A549 (cell line): Measurements from ENCODE around the gene TMEM190. TPM values are rescaled to one million over a fixed set of nuclear protein-coding genes. Genes with fewer than 3 reads are reported as not detected.

Source experiments
- ATAC-seq, 2 experiments: fragments of 200-7000 bp in 1 of 2; fragments of >200 bp in 1 of 2; cut with Nextera tagmentation in 1 of 2; cut with Tn5 transposase in 1 of 2; 3 replicates each; pipeline versions ENCODE4 v1.8.0 to v1.9.1; 2018 to 2020; ENCODE audit warnings: mild to moderate bottlenecking in 1 of 2, moderate library complexity in 1 of 2
- CTCF ChIA-PET: fragments of 300-600 bp; sonication (Branson Sonifier 250); formaldehyde crosslinking; extraction: SDS; loops from one replicate; lab custom pipeline; 2021; ENCODE audit warnings: antibody characterized with exemption, inconsistent platforms; lab: Yijun Ruan, JAX
- POLR2A ChIA-PET: fragments of 350-600 bp; formaldehyde crosslinking; extraction: SDS; loops from one replicate; lab custom pipeline; 2021; ENCODE audit warnings: antibody characterized with exemption, inconsistent platforms; lab: Yijun Ruan, JAX
- DNase-seq, 2 experiments: peaks; one replicate each; pipeline versions ENCODE4 v3.0.0 to v3.0.0-alpha.2; 2011 to 2016; ENCODE audit warnings: low read depth in 1 of 2, low spot score in 1 of 2
- FAIRE-seq: peaks from 2 replicates; lab custom pipeline; 2011; peaks lifted over from hg19 to GRCh38; lab: Jason Lieb, UNC
- H3K27ac ChIP-seq, 2 experiments: fragments of >200 bp; sonication (Bioruptor Twin); formaldehyde crosslinking; 3 replicates each; pipeline ENCODE4 v1.5.1; 2016 to 2017
- H3K4me1 ChIP-seq: fragments of >200 bp; sonication (Bioruptor Twin); formaldehyde crosslinking; 3 replicates; pipeline ENCODE4 v1.6.1; 2016
- H3K4me2 ChIP-seq: fragments of >200 bp; sonication (Bioruptor Twin); formaldehyde crosslinking; 3 replicates; pipeline ENCODE4 v1.6.1; 2016
- H3K4me3 ChIP-seq: fragments of >200 bp; sonication (Bioruptor Twin); formaldehyde crosslinking; 3 replicates; pipeline ENCODE4 v1.5.1; 2016
- H3K9me3 ChIP-seq: fragments of >200 bp; sonication (Bioruptor Twin); formaldehyde crosslinking; 3 replicates; pipeline ENCODE4 v1.6.1; 2016
- BHLHE40 ChIP-seq: IDR thresholded peaks from 2 replicates; pipeline ENCODE4 v1.6.1; 2012; ENCODE audit warnings: low read depth, low read length, inconsistent platforms
- CBX2 ChIP-seq: fragments of 200-600 bp; sonication (generic); IDR thresholded peaks from 2 replicates; pipeline ENCODE4 v1.6.1; 2016; ENCODE audit warnings: low read depth, mild to moderate bottlenecking, borderline replicate concordance
- CHD2 ChIP-seq: fragments of 150-350 bp; IDR thresholded peaks from 2 replicates; pipeline ENCODE4 v1.6.1; 2014; ENCODE audit warnings: low read length; ENCODE audit not compliant: partially characterized antibody
- EHF ChIP-seq: fragments of 250-450 bp; sonication (Bioruptor Pico); IDR thresholded peaks from 2 replicates; pipeline ENCODE4 v1.5.0; 2020; ENCODE audit warnings: mild to moderate bottlenecking
- EP300 ChIP-seq, 2 experiments: fragments of >200 bp; sonication (Bioruptor Twin); formaldehyde crosslinking; IDR thresholded peaks; 2 replicates in 1 of 2; 3 replicates in 1 of 2; pipeline ENCODE4 v1.6.1; 2016 to 2017
- HES2 ChIP-seq: fragments of >200 bp; sonication (Bioruptor Twin); formaldehyde crosslinking; IDR thresholded peaks from 2 replicates; pipeline ENCODE4 v1.6.1; 2016
- HEYL ChIP-seq: fragments of 250-450 bp; sonication (Bioruptor Pico); IDR thresholded peaks from 2 replicates; pipeline ENCODE4 v1.8.0; 2021; ENCODE audit warnings: mild to moderate bottlenecking, moderate library complexity
- JUN ChIP-seq, 2 experiments: fragments of >200 bp; sonication (Bioruptor Twin); formaldehyde crosslinking; IDR thresholded peaks; 2 replicates in 1 of 2; 3 replicates in 1 of 2; pipeline ENCODE4 v1.6.1; 2016 to 2017
- MAFK ChIP-seq: fragments of 450-650 bp; IDR thresholded peaks from 2 replicates; pipeline ENCODE4 v1.6.1; 2014; ENCODE audit not compliant: partially characterized antibody
- MAX ChIP-seq: IDR thresholded peaks from 2 replicates; pipeline ENCODE4 v1.6.1; 2012
- MAZ ChIP-seq: fragments of 150-350 bp; IDR thresholded peaks from 2 replicates; pipeline ENCODE4 v1.6.1; 2014; ENCODE audit warnings: antibody characterized with exemption, low read depth, low read length, borderline replicate concordance
- NFE2L2 ChIP-seq: fragments of 150-350 bp; conservative IDR thresholded peaks from 2 replicates; pipeline ENCODE4 v1.6.1; 2014; ENCODE audit warnings: low read length
- RCOR1 ChIP-seq: fragments of 150-350 bp; IDR thresholded peaks from 2 replicates; pipeline ENCODE4 v1.6.1; 2014; ENCODE audit warnings: antibody characterized with exemption, low read length, low read depth
- ZFP36 ChIP-seq: fragments of 450-650 bp; IDR thresholded peaks from 2 replicates; pipeline ENCODE4 v1.6.1; 2014; ENCODE audit warnings: borderline replicate concordance; ENCODE audit not compliant: partially characterized antibody
- ZSCAN20 ChIP-seq: fragments of 250-450 bp; sonication (Bioruptor Pico); IDR thresholded peaks from 2 replicates; pipeline ENCODE4 v1.8.0; 2022; ENCODE audit warnings: mild to moderate bottlenecking, moderate library complexity
- WGBS: methylation state at CpG from one replicate; pipeline ENCODE4 v1.1.6; 2017; ENCODE audit errors: missing lambda C conversion rate; 5-methylcytosine and 5-hydroxymethylcytosine counted together
- polyA plus RNA-seq, 4 experiments: library from polyadenylated mRNA; depleted of rRNA in 3 of 4; stranded (reverse); fragments of >200 nt; fragmentation: RNase III in 1 of 4; extraction: RNeasy Plus Mini Kit Qiagen cat#74134 plus additional on column Dnase treatment in 1 of 4; gene quantifications; 2 replicates in 3 of 4; 3 replicates in 1 of 4; pipeline ENCODE4 v1.2.3, GENCODE V29; 2011 to 2017
- TF ChIP-seq, protein P1 (sequence below): fragments of >200 bp; sonication (Bioruptor Twin); formaldehyde crosslinking; IDR thresholded peaks from 3 replicates; pipeline ENCODE4 v1.6.1; 2016
- TF ChIP-seq, protein P2 (sequence below): fragments of 150-350 bp; IDR thresholded peaks from 2 replicates; pipeline ENCODE4 v1.6.1; 2014; ENCODE audit warnings: low read depth, mild to moderate bottlenecking, low read length

TMEM190 gene
- polyA plus RNA-seq, 2 of the 4 experiments (the other 2 are of a cell fraction): 0.58 to 1.7 TPM

- Histone ChIP-seq H3K4me1 (peaks cover 12% of the 10 kb centered on the region), H3K9me3 (no peaks in the 10 kb centered on the region), H3K4me3 (no peak overlapping the region), H3K4me2 (peak overlapping the region; percentile 82), H3K27ac (no peak overlapping the region)
- POLR2A ChIA-PET: interaction anchor here (1.0 to 2.0 kb wide), 2 partner anchors 13 to 55 kb away, joined by 3 to 10 read pairs; partner anchors contain the start of genes KMT5C and UBE2S
- DNase-seq: no peak
- CTCF ChIA-PET: interaction anchor here (0.5 to 3.2 kb wide), 8 partner anchors 8 to 282 kb away, joined by 3 to 18 read pairs (median 4); partner anchors contain the start of genes KMT5C, TMEM150B and TMEM238
- no peak for TF ChIP-seq HES2
- no peak for TF ChIP-seq CBX2
- TF ChIP-seq RCOR1: no peak
- TF ChIP-seq ZFP36: no peak
- no peak for TF ChIP-seq MAX
- TF ChIP-seq NFE2L2: no peak
- TF ChIP-seq HEYL (CRISPR knock-in tag): no peak
- no peak for TF ChIP-seq EHF (CRISPR knock-in tag)
- TF ChIP-seq, protein P1, sequence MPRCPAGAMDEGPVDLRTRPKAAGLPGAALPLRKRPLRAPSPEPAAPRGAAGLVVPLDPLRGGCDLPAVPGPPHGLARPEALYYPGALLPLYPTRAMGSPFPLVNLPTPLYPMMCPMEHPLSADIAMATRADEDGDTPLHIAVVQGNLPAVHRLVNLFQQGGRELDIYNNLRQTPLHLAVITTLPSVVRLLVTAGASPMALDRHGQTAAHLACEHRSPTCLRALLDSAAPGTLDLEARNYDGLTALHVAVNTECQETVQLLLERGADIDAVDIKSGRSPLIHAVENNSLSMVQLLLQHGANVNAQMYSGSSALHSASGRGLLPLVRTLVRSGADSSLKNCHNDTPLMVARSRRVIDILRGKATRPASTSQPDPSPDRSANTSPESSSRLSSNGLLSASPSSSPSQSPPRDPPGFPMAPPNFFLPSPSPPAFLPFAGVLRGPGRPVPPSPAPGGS: no peak
- TF ChIP-seq MAFK: no peak
- no peak for TF ChIP-seq CHD2
- TF ChIP-seq, protein P2, sequence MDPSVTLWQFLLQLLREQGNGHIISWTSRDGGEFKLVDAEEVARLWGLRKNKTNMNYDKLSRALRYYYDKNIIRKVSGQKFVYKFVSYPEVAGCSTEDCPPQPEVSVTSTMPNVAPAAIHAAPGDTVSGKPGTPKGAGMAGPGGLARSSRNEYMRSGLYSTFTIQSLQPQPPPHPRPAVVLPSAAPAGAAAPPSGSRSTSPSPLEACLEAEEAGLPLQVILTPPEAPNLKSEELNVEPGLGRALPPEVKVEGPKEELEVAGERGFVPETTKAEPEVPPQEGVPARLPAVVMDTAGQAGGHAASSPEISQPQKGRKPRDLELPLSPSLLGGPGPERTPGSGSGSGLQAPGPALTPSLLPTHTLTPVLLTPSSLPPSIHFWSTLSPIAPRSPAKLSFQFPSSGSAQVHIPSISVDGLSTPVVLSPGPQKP: no peak
- FAIRE-seq: no peak
- 66% methylated on average over 25 of the region's 25 CpGs for WGBS
- ATAC-seq: no peak
Observed at GRCh38 chr19:55352549-55353145, 24.0 kb upstream of the TMEM190 start.

GRCh38 chr19:55353356-55353802 lies 23.2 kb upstream of the TMEM190 start:
- Histone ChIP-seq H3K4me1 (peaks cover 12% of the 10 kb centered on the region), H3K4me2 (peak overlapping the region; percentile 82), H3K27ac (peak overlapping the region in 1 of 2 experiments; percentile 84; a peak in 3 of 6 replicates), H3K4me3 (peak overlapping the region; percentile 50), H3K9me3 (no peaks in the 10 kb centered on the region)
- TF ChIP-seq BHLHE40: no peak
- no peak for TF ChIP-seq ZSCAN20 (CRISPR knock-in tag)
- no peak for TF ChIP-seq CHD2
- no peak for TF ChIP-seq JUN (IDR thresholded peaks at IDR 0.05)
- TF ChIP-seq, protein P2: no peak
- no peak for TF ChIP-seq EP300 (IDR thresholded peaks at IDR 0.05)
- no peak for TF ChIP-seq HEYL (CRISPR knock-in tag)
- TF ChIP-seq MAZ: no peak
- FAIRE-seq: no peak
- ChIA-PET POLR2A (interaction anchor here (1.0 to 2.0 kb wide), 2 partner anchors 14 to 54 kb away, joined by 3 to 10 read pairs; partner anchors contain the start of genes KMT5C and UBE2S), CTCF (interaction anchor here (1.5 to 3.2 kb wide), 3 partner anchors 14 to 51 kb away, joined by 4 to 18 read pairs (median 9); partner anchors contain the start of gene KMT5C)
- DNase-seq: no peak
- 19% methylated on average over 24 of the region's 24 CpGs for WGBS
- peak; percentile 8 to 11 for ATAC-seq
